ENCODE results near the gene IL21R. TPM values are rescaled to one million over a fixed set of nuclear protein-coding genes. Genes with fewer than 3 reads are reported as not detected.

Gene IL21R
- total and polyA plus RNA-seq, 2 donors (not counting 3 experiments of a cell fraction or from before 2014, with no cell fraction given), result 0.03 TPM; not detected in 1

GRCh38 chr16:27421961-27422740 is 20.2 kb downstream of the IL21R start:
- FAIRE-seq, result no peak

More at GRCh38 chr16:27421961-27422740, 20.2 kb downstream of the IL21R start:
- POLR2A ChIA-PET, result no interaction called here
- BruUV-seq (replicated peaks), result no TSS peak
- Histone ChIP-seq H2AFZ (ENCODE audit: low read depth, low read length) (no peak overlapping the region), H4K20me1 (replicated peaks; ENCODE audit: control insufficient read depth, extremely low read depth, insufficient read depth, low read length) (no peaks in the 10 kb centered on the region), H3K27ac (ENCODE audit: insufficient read depth, low read depth, low read length) (no peak overlapping the region), H3K9ac (replicated peaks; ENCODE audit: extremely low read depth, insufficient read depth, low read length) (no peak overlapping the region), H3K4me2 (ENCODE audit: insufficient read depth, low read length) (no peak overlapping the region), H3K9me3 (replicated peaks; ENCODE audit: control insufficient read depth, insufficient read depth, low read length) (no peaks in the 10 kb centered on the region), H3K9me1 (replicated peaks; ENCODE audit: control insufficient read depth, extremely low read depth, insufficient read depth, low read length) (no peaks in the 10 kb centered on the region), H3K36me3 (ENCODE audit: control insufficient read depth in 2 of 2, extremely low read depth in 1 of 2, insufficient read depth in 2 of 2, low read length in 2 of 2) (no peaks in the 10 kb centered on the region), H3K79me2 (ENCODE audit: control insufficient read depth, insufficient read depth, low read length) (no peaks in the 10 kb centered on the region), H3K4me1 (ENCODE audit: control insufficient read depth, extremely low read depth, insufficient read depth, low read length) (no peaks in the 10 kb centered on the region), H3K27me3 (ENCODE audit: control insufficient read depth in 2 of 2, insufficient read depth in 2 of 2, low read length in 2 of 2) (no peaks in the 10 kb centered on the region), H3K4me3 (replicated peaks in 1 of 3; ENCODE audit: insufficient read depth in 1 of 3, low read depth in 1 of 3, low read length in 3 of 3) (no peak overlapping the region)
- CTCF ChIA-PET, result no interaction called here
- TF ChIP-seq, protein P1, sequence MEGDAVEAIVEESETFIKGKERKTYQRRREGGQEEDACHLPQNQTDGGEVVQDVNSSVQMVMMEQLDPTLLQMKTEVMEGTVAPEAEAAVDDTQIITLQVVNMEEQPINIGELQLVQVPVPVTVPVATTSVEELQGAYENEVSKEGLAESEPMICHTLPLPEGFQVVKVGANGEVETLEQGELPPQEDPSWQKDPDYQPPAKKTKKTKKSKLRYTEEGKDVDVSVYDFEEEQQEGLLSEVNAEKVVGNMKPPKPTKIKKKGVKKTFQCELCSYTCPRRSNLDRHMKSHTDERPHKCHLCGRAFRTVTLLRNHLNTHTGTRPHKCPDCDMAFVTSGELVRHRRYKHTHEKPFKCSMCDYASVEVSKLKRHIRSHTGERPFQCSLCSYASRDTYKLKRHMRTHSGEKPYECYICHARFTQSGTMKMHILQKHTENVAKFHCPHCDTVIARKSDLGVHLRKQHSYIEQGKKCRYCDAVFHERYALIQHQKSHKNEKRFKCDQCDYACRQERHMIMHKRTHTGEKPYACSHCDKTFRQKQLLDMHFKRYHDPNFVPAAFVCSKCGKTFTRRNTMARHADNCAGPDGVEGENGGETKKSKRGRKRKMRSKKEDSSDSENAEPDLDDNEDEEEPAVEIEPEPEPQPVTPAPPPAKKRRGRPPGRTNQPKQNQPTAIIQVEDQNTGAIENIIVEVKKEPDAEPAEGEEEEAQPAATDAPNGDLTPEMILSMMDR (IDR thresholded peaks at IDR 0.05; ENCODE audit: extremely low read depth in 1 of 2, insufficient read depth in 1 of 2, low read depth in 1 of 2, low read length in 2 of 2), result no peak
- TF ChIP-seq JUN (IDR thresholded peaks at IDR 0.05; ENCODE audit: borderline replicate concordance, insufficient read depth, insufficient read length, low read depth) (no peak), MAX (IDR thresholded peaks at IDR 0.05; ENCODE audit: insufficient read depth, insufficient read length) (no peak), POLR2AphosphoS5 (IDR thresholded peaks at IDR 0.05; ENCODE audit: insufficient read depth, low read depth, low read length) (no peak), POLR2A (IDR thresholded peaks at IDR 0.05; ENCODE audit: low read depth, low read length) (no peak), MYC (IDR thresholded peaks at IDR 0.05; ENCODE audit: low read depth, low read length) (no peak), GATA2 (IDR thresholded peaks at IDR 0.05; ENCODE audit: insufficient read depth, insufficient read length, low read depth, low read length) (no peak), EZH2 (IDR thresholded peaks at IDR 0.05; ENCODE audit: borderline replicate concordance, low read depth, low read length, severe bottlenecking) (no peak), FOS (IDR thresholded peaks at IDR 0.05; ENCODE audit: borderline replicate concordance, insufficient read depth, low read length) (no peak)
- intact Hi-C loops (cut with micrococcal nuclease) (no loop called here), dilution Hi-C loops (cut with MboI; ENCODE audit: extremely low pct_ligation_motif_present, low sequenced_read_pairs) (no loop called here)
- no peak for DNase-seq (ENCODE audit: low read depth, low spot score)
